Lung (tissue), 12 donors: ENCODE data around the gene PPM1H. TPM values are rescaled to one million over a fixed set of nuclear protein-coding genes. Genes with fewer than 3 reads are reported as not detected.

ENCODE experiments used
- ATAC-seq: fragments of 200-7000 bp; cut with Tn5 transposase; one replicate; pipeline ENCODE4 v1.9.1; 2020; ENCODE audit warnings: moderate number of reproducible peaks; ENCODE audit not compliant: insufficient read depth, low FRiP score
- DNase-seq, 3 donors: peaks; one replicate each; pipeline ENCODE4 v3.0.0-alpha.2; 2013 to 2017
- H3K27ac ChIP-seq, 2 donors: one replicate each; pipeline ENCODE4 v1.5.1; 2013; ENCODE audit warnings: mild to moderate bottlenecking in 2 of 2, moderate library complexity in 2 of 2, control low read depth in 1 of 2, inconsistent platforms in 1 of 2, low read depth in 1 of 2, low read length in 1 of 2
- H3K27me3 ChIP-seq, 3 donors: one replicate each; pipeline ENCODE4 v1.5.1; 2013; ENCODE audit warnings: low read length in 2 of 3; ENCODE audit not compliant: control insufficient read depth in 3 of 3, insufficient read depth in 3 of 3
- H3K36me3 ChIP-seq, 4 donors: one replicate each; pipeline ENCODE4 v1.5.1; 2013; ENCODE audit warnings: low read length in 4 of 4, mild to moderate bottlenecking in 1 of 4, moderate library complexity in 1 of 4; ENCODE audit not compliant: control insufficient read depth in 4 of 4, insufficient read depth in 4 of 4
- H3K4me1 ChIP-seq, 5 donors: one replicate each; pipeline ENCODE4 v1.5.1; 2013; ENCODE audit warnings: low read length in 5 of 5, mild to moderate bottlenecking in 2 of 5, moderate library complexity in 1 of 5; ENCODE audit not compliant: control insufficient read depth in 5 of 5, insufficient read depth in 5 of 5
- H3K4me3 ChIP-seq: one replicate; pipeline ENCODE4 v1.5.1; 2013; ENCODE audit warnings: mild to moderate bottlenecking, control low read depth, moderate library complexity
- H3K9ac ChIP-seq, 2 donors: one replicate each; pipeline ENCODE4 v1.5.1; 2013; ENCODE audit warnings: low read length in 2 of 2, control low read depth in 1 of 2; ENCODE audit not compliant: insufficient read depth in 1 of 2
- H3K9me3 ChIP-seq, 4 donors: one replicate each; pipeline ENCODE4 v1.5.1; 2013; ENCODE audit warnings: low read length in 3 of 4, mild to moderate bottlenecking in 1 of 4, moderate library complexity in 1 of 4; ENCODE audit not compliant: control insufficient read depth in 4 of 4, insufficient read depth in 3 of 4
- CTCF ChIP-seq: IDR thresholded peaks from 2 replicates; pipeline ENCODE4 v1.5.1; 2012; ENCODE audit warnings: mild to moderate bottlenecking; ENCODE audit errors: control extremely low read depth, extremely low read depth
- WGBS, 2 donors: extraction: QIAGEN DNeasy Blood & Tissue Kit; methylation state at CpG; one replicate each; pipeline ENCODE4 v1.1.7; 2013; 5-methylcytosine and 5-hydroxymethylcytosine counted together
- polyA plus RNA-seq, 2 donors: library from polyadenylated mRNA; stranded (reverse); fragments of 200-250 nt; gene quantifications; one replicate each; pipeline ENCODE4 v1.2.1, GENCODE V29; 2013
- total RNA-seq, 2 donors: library from RNA; depleted of rRNA in 1 of 2; stranded (reverse); fragments of >200 nt in 1 of 2; gene quantifications; one replicate each; pipeline ENCODE4 v1.2.1, GENCODE V29; 2014 to 2021
- donor health status: control.
- donor health status: control.
- donor health status: Bipolar disorder and iron deficiency.
- donor health status: healthy.
- donor health status: DM: yes; HTN: yes; CAD: no.

PPM1H gene
- total and polyA plus RNA-seq, 4 donors: 2.0 to 11.2 (median 5.7) TPM

GRCh38 chr12:62604871-62605270 is 330.1 kb downstream of the PPM1H start:
- ATAC-seq (no peak), DNase-seq (peak in 2 of 3 donors; percentile 43 to 46)
- Histone ChIP-seq H3K27ac (no peak overlapping the region), H3K9ac (peak overlapping the region in 1 of 2 donors; percentile 74), H3K36me3 (peaks cover 0 to 1% (median 0%) of the 10 kb centered on the region in 4 donors), H3K27me3 (no peaks in the 10 kb centered on the region), H3K9me3 (no peaks in the 10 kb centered on the region), H3K4me1 (peaks cover 0 to 21% (median 11%) of the 10 kb centered on the region in 5 donors), H3K4me3 (no peak overlapping the region)
- whole genome bisulfite sequencing, 2 donors: 27 to 34% methylated on average over 4 of the region's 4 CpGs
- no peak for TF ChIP-seq CTCF

- Histone ChIP-seq H3K9me3 (no peaks in the 10 kb centered on the region), H3K9ac (peak overlapping the region; percentile 74 to 95), H3K27me3 (no peaks in the 10 kb centered on the region), H3K4me1 (peaks cover 0 to 21% (median 11%) of the 10 kb centered on the region in 5 donors), H3K27ac (no peak overlapping the region), H3K36me3 (peaks cover 0 to 1% (median 0%) of the 10 kb centered on the region in 4 donors), H3K4me3 (no peak overlapping the region)
- DNase-seq (no peak), ATAC-seq (no peak)
- 33 to 49% methylated on average over 1 of the region's 1 CpG for WGBS, 2 donors
- no peak for TF ChIP-seq CTCF
These were observed 330.6 kb downstream of the PPM1H start for GRCh38 chr12:62604373-62604772.

GRCh38 chr12:62603811-62604098 is 331.2 kb downstream of the PPM1H start:
- WGBS, 2 donors: 0% methylated on average over 14 of the region's 14 CpGs
- ATAC-seq (no peak), DNase-seq (no peak)
- peaks cover 0 to 21% (median 11%) of the 10 kb centered on the region in 5 donors for H3K4me1 ChIP-seq
- no peaks in the 10 kb centered on the region for H3K9me3 ChIP-seq
- peak overlapping the region; percentile 74 to 95 for H3K9ac ChIP-seq
- no peak for TF ChIP-seq CTCF
- H3K36me3 ChIP-seq: peaks cover 0 to under 1% (median 0%) of the 10 kb centered on the region in 4 donors
- peak overlapping the region; percentile 95 to 100 for H3K27ac ChIP-seq
- peak overlapping the region; percentile 85 for H3K4me3 ChIP-seq
- no peaks in the 10 kb centered on the region for H3K27me3 ChIP-seq
